Left kidney (tissue), 2 donors: ENCODE results near the gene SLC16A3. TPM values are rescaled to one million over a fixed set of nuclear protein-coding genes. Genes with fewer than 3 reads are reported as not detected.

Experiments
- DNase-seq: peaks from one replicate; pipeline ENCODE4 v3.0.0-alpha.2; 2013
- polyA plus RNA-seq: library from polyadenylated mRNA; unstranded; fragments of 120-200 nt; gene quantifications from one replicate; pipeline ENCODE4 v1.2.1, GENCODE V29; 2013; ENCODE audit not compliant: insufficient read length

SLC16A3 gene
- polyA plus RNA-seq, 1 donor: 5.6 TPM

GRCh38 chr17:82235775-82236141 lies 6.9 kb downstream of the SLC16A3 start:
- DNase-seq: no peak

DNA sequence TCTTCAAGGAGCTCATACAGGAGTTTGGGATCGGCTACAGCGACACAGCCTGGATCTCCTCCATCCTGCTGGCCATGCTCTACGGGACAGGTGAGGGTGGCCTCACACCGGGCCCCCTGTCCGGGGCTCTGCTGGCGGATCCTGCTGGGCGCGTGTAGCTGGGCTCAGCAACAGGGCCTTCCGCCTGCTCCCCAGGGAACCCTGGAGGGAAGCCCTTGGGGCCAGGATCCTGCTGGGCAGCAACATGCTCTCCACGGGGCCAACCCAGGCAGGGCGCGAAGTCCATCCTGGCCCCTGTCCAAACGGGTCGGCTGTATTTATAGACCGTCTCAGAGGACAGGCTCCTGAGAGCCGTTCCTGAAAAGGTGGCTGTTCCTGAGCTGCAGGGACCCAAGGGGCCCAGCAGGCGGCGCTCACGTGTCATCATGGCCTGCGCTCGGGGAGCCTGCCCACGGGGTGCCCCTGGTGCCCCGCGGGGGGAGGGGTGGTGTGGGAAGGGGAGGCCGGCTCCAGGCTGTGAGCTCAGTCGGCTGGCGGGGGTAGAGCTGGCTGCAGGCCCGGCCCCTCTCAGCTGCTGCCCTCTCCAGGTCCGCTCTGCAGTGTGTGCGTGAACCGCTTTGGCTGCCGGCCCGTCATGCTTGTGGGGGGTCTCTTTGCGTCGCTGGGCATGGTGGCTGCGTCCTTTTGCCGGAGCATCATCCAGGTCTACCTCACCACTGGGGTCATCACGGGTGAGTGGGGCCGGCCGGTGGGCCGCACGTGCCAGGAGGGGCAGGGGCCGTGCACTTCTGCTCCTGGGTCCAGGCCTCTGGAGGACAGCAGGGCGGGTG lies 7.5 kb downstream of the SLC16A3 start:
- no peak for DNase-seq

DNA sequence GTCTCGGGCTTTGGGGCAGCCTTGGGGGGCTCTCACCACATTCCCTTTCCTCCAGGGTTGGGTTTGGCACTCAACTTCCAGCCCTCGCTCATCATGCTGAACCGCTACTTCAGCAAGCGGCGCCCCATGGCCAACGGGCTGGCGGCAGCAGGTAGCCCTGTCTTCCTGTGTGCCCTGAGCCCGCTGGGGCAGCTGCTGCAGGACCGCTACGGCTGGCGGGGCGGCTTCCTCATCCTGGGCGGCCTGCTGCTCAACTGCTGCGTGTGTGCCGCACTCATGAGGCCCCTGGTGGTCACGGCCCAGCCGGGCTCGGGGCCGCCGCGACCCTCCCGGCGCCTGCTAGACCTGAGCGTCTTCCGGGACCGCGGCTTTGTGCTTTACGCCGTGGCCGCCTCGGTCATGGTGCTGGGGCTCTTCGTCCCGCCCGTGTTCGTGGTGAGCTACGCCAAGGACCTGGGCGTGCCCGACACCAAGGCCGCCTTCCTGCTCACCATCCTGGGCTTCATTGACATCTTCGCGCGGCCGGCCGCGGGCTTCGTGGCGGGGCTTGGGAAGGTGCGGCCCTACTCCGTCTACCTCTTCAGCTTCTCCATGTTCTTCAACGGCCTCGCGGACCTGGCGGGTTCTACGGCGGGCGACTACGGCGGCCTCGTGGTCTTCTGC lies 8.4 kb downstream of the SLC16A3 start:
- DNase-seq: no peak

DNA sequence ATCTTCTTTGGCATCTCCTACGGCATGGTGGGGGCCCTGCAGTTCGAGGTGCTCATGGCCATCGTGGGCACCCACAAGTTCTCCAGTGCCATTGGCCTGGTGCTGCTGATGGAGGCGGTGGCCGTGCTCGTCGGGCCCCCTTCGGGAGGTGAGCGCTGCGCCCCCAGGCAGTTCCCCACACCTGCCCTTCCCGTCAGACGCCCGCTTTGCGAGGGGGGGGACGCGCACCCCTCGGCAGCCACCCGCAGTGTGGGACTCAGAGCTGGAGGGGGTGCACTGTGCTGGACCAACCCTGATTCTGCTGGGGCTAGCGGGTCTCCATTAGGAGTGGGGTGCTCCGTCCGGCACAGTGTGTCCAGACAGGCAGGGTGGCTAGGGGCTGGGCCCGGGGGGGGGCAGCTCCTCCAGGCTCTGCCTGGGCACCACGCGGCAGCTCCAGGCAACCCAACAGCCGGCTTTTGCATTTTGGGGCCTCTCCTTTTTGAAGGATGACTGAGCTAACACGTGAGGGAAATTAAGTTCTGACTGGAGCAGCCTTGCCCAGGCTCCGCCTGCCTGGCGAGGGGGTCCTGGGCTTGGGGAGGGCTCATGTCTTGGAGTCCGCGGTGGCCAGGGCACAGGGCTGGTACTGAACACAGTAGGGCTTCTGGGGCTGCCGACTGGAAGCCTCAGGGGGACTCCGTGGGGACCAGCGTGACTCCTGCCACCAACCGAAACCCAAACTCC lies 9.1 kb downstream of the SLC16A3 start:
- no peak for DNase-seq

DNA sequence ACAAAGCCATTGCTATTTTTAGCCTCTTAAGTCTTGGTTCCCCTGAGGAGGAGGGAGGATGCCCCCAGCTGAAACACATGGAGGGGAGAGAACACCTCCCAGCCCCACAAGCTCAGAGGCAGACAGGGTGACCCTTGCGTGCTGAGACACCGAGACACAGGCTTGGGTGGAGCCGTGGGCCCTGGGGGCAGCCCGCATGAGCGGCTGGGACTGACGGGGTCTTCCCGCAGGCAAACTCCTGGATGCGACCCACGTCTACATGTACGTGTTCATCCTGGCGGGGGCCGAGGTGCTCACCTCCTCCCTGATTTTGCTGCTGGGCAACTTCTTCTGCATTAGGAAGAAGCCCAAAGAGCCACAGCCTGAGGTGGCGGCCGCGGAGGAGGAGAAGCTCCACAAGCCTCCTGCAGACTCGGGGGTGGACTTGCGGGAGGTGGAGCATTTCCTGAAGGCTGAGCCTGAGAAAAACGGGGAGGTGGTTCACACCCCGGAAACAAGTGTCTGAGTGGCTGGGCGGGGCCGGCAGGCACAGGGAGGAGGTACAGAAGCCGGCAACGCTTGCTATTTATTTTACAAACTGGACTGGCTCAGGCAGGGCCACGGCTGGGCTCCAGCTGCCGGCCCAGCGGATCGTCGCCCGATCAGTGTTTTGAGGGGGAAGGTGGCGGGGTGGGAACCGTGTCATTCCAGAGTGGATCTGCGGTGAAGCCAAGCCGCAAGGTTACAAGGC lies 9.8 kb downstream of the SLC16A3 start:
- DNase-seq: no peak

GRCh38 chr17:82239401-82239925 lies 10.6 kb downstream of the SLC16A3 start:
- DNase-seq: no peak

- DNase-seq: no peak
Observed at GRCh38 chr17:82239926-82240505, 11.2 kb downstream of the SLC16A3 start.

DNA sequence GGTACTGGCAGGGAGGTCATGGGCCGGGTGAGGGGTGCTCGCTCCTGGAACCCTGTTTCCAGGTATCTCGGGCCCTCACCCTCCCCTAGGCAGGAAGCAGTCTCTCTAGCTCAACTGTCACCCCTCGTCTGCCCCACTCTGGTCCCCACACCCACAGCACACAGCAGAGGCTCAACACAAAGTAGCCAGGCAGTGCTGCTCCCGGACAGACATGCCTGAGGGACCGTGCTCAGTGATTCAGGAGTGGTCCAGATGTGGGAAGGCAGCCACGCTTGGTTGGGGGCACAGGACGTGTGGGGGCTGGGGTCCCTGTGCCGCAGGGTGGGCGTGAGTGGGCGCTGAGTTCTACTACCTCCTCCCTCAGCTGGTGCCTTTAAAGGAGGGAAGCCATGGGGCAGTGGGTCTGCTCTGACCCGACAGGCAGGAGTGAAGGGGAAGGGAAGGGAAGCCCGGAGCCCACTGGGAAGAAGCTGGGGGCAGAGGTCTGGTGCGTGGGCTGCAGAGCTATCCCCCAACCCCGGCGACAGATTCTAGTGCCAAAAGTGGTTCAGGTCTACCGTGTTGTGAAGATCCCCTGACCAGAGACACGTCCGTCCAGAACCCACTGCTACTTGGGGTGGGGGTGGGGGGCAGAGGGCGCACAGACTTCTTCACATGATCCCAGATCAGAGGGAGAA lies 11.8 kb downstream of the SLC16A3 start:
- no peak for DNase-seq

DNA sequence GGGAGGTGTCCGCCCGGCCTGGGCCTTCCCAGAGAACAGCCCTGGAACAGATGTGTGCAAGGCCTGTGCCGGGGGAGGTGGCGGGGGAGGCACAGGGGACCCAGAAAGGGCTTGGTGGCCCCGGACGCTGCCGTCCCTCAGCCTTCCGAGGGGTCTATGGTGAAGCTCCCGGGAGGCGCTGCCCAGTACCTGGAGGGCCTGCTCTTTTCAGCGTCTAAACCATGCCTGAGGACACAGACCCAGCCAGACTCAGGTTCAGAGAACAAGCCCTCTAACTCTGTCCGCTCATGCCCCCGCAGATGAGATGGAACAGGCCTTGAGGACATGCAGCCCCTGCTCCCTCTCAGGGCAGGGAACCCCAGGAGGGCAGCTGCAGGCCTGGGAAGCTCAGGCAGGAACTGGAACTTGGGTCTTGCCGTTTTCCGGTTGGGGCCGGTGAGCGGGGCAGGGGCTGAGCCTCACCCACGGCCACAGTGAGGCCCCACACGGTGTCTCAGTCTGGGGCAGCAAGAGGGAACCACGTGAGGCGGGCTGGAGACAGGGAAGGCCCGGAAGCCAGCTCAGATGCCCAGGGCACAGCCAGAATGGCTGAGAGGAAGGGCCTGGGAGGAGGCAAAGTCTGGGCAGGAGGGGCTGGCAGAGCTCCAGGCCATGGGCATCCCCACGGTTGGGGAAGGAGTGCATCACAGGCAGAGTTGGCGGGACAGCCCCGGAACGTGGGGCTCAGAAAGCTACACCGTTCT lies 12.5 kb downstream of the SLC16A3 start:
- no peak for DNase-seq

- no peak for DNase-seq
Observed at GRCh38 chr17:82241926-82242697, 13.3 kb downstream of the SLC16A3 start.

GRCh38 chr17:82242698-82242976 lies 13.8 kb downstream of the SLC16A3 start:
- DNase-seq: no peak

GRCh38 chr17:82242977-82243647 lies 14.3 kb downstream of the SLC16A3 start:
- no peak for DNase-seq

DNA sequence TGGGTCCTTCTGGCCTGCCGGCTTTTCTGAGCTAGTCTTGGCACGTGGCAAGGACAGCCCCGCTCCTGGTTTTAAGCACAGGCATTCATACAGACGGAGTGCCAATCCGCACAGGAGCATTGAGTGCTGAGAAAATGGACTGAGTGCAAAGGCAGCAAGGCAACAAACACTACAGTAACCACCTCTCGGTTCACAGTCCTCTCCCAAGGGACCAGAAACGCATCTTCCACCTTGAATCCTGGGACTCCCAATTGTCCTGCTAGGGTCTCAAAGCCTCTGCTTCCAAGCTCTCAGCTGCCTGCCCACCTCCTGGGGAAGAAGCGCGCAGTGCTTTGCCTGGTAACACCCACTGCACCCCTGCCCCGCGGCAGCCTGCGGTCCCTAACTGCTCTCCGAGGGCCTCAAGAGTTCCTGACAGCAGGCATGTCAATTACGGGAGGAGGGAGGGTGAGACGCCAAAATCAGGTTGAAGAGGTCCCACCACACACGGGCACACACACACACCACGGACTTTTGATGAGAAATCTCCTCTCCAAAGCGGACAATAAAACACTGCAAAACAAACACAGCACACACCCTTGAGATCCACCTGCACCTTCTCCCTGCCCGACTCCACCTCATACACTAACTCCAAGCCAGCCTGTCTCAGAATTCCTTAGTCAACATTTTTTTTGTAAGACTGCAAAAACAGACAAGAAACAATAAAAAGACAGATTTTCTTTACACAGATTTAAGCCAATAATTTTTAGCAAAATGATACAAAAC lies 15.0 kb downstream of the SLC16A3 start:
- no peak for DNase-seq

DNA sequence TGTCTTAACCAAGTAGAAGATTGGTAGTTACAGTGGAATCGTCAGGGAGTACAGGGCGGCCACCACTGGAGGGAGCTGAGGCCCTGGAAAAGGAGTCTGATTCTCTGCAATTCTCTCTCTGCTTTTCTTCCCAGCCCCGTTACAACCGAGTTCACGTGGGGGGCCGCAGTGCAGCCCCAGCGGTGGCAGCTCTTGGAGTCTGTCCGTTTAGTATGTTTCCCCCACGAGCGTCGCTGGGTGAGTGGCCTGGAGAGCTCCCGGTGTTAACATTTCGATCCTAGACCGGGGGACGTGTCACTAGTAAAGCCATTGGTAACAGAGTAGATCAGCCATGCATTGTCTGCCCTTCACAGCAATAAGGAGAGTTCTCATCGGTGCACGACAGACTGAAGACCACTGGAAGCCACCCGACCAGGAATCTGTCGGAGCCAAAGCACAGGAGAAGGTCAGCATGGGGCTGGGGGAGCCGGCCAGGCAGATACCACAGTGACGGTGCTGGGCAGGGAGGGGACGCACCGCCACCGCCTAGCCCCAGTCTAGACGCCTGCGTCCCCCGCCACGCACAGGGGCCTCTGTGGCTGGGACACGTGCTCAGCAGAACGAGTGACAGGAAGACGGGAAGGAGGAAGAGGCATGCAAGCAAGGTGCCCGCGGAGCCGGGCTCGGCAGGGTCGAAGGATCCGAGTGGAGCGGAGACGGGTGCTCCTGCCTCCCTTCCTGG lies 15.7 kb downstream of the SLC16A3 start:
- no peak for DNase-seq

GRCh38 chr17:82245134-82246039 lies 16.5 kb downstream of the SLC16A3 start:
- DNase-seq: no peak

DNA sequence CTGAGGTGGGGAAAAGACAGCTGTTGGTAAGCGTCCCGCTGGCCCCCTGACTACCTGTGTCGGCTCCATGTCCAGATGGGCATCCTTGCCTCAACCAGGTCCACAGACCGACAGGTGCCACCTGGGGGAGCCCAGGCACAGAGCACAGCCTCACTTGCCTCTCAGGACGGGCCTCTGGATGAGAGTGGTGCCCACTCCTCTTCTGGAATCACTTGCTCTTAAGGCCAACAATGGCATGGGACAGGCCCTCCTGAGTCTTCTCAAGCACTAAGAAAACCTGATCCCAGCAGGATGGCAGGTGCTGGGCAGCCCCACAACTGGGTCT lies 17.2 kb downstream of the SLC16A3 start:
- DNase-seq: no peak
